ENCODE data around the gene WNT3. TPM values are rescaled to one million over a fixed set of nuclear protein-coding genes. Genes with fewer than 3 reads are reported as not detected.
A peak's percentile ranks its signal among the peaks of the same experiment; 100 is the strongest.

Gene WNT3
- total and polyA plus RNA-seq, 5 donors: 0.79 to 2.5 (median 1.0) TPM

GRCh38 chr17:46812624-46813318 lies 5.7 kb downstream of the WNT3 start:
- H3K27me3 ChIP-seq (ENCODE audit: control insufficient read depth, insufficient read depth): no peaks in the 10 kb centered on the region
- no peaks in the 10 kb centered on the region for H3K4me1 ChIP-seq (ENCODE audit: control insufficient read depth, insufficient read depth, low read length)
- ATAC-seq: no peak
- no peak for DNase-seq
- no peaks in the 10 kb centered on the region for H3K9me3 ChIP-seq (ENCODE audit: control insufficient read depth, low read length)
- intact Hi-C loops (cut with DNase I): no loop called here
- 69% methylated on average over 6 of the region's 6 CpGs for WGBS
- no peak overlapping the region for H3K4me3 ChIP-seq (ENCODE audit: low read length)
- H3K27ac ChIP-seq (ENCODE audit: low read length): no peak overlapping the region

- Histone ChIP-seq H3K4me3 (ENCODE audit: low read length) (no peak overlapping the region), H3K27ac (ENCODE audit: low read length) (no peak overlapping the region), H3K4me1 (ENCODE audit: control insufficient read depth, insufficient read depth, low read length) (no peaks in the 10 kb centered on the region), H3K27me3 (ENCODE audit: control insufficient read depth, insufficient read depth) (no peaks in the 10 kb centered on the region), H3K9me3 (ENCODE audit: control insufficient read depth, low read length) (no peaks in the 10 kb centered on the region)
- intact Hi-C loops (cut with DNase I): no loop called here
- DNase-seq: peak in 1 of 3 donors; percentile 10
- 43% methylated on average over 11 of the region's 11 CpGs for WGBS
- ATAC-seq: no peak
Observed at GRCh38 chr17:46811978-46812583, 6.4 kb downstream of the WNT3 start.

- ATAC-seq: no peak
- WGBS: 78% methylated on average over 10 of the region's 10 CpGs
- intact Hi-C loops (cut with DNase I): no loop called here
- Histone ChIP-seq H3K4me3 (ENCODE audit: low read length) (no peak overlapping the region), H3K4me1 (ENCODE audit: control insufficient read depth, insufficient read depth, low read length) (no peaks in the 10 kb centered on the region), H3K27ac (ENCODE audit: low read length) (no peak overlapping the region), H3K9me3 (ENCODE audit: control insufficient read depth, low read length) (no peaks in the 10 kb centered on the region), H3K27me3 (ENCODE audit: control insufficient read depth, insufficient read depth) (no peaks in the 10 kb centered on the region)
- DNase-seq: no peak
Observed at GRCh38 chr17:46810837-46811236, 7.7 kb downstream of the WNT3 start.

GRCh38 chr17:46809110-46809571 lies 9.4 kb downstream of the WNT3 start:
- Histone ChIP-seq H3K4me1 (ENCODE audit: control insufficient read depth, insufficient read depth, low read length) (no peaks in the 10 kb centered on the region), H3K4me3 (ENCODE audit: low read length) (no peak overlapping the region), H3K9me3 (ENCODE audit: control insufficient read depth, low read length) (no peaks in the 10 kb centered on the region), H3K27ac (ENCODE audit: low read length) (no peak overlapping the region), H3K27me3 (ENCODE audit: control insufficient read depth, insufficient read depth) (no peaks in the 10 kb centered on the region)
- intact Hi-C loops (cut with DNase I): no loop called here
- ATAC-seq: peak in 1 of 2 donors; percentile 18
- peak in 1 of 3 donors; percentile 9 for DNase-seq
- 74% methylated on average over 8 of the region's 8 CpGs for WGBS

- DNase-seq (no peak), ATAC-seq (no peak)
- 91% methylated on average over 6 of the region's 6 CpGs for WGBS
- Histone ChIP-seq H3K27ac (ENCODE audit: low read length) (no peak overlapping the region), H3K27me3 (ENCODE audit: control insufficient read depth, insufficient read depth) (no peaks in the 10 kb centered on the region), H3K4me3 (ENCODE audit: low read length) (no peak overlapping the region), H3K9me3 (ENCODE audit: control insufficient read depth, low read length) (no peaks in the 10 kb centered on the region), H3K4me1 (ENCODE audit: control insufficient read depth, insufficient read depth, low read length) (no peaks in the 10 kb centered on the region)
- intact Hi-C loops (cut with DNase I): no loop called here
Observed at GRCh38 chr17:46805771-46806170, 12.7 kb downstream of the WNT3 start.

- Histone ChIP-seq H3K4me3 (ENCODE audit: low read length) (no peak overlapping the region), H3K4me1 (ENCODE audit: control insufficient read depth, insufficient read depth, low read length) (no peaks in the 10 kb centered on the region), H3K9me3 (ENCODE audit: control insufficient read depth, low read length) (no peaks in the 10 kb centered on the region), H3K27ac (ENCODE audit: low read length) (no peak overlapping the region), H3K27me3 (ENCODE audit: control insufficient read depth, insufficient read depth) (no peaks in the 10 kb centered on the region)
- WGBS: 87% methylated on average over 5 of the region's 5 CpGs
- intact Hi-C loops (cut with DNase I): no loop called here
- DNase-seq (no peak), ATAC-seq (no peak)
Observed at GRCh38 chr17:46803544-46803943, 14.9 kb downstream of the WNT3 start.

GRCh38 chr17:46802800-46803199 lies 15.7 kb downstream of the WNT3 start:
- intact Hi-C loops (cut with DNase I): no loop called here
- DNase-seq: no peak
- 86% methylated on average over 7 of the region's 7 CpGs for WGBS
- no peak for ATAC-seq
- Histone ChIP-seq H3K27ac (ENCODE audit: low read length) (no peak overlapping the region), H3K27me3 (ENCODE audit: control insufficient read depth, insufficient read depth) (no peaks in the 10 kb centered on the region), H3K4me3 (ENCODE audit: low read length) (no peak overlapping the region), H3K4me1 (ENCODE audit: control insufficient read depth, insufficient read depth, low read length) (no peaks in the 10 kb centered on the region), H3K9me3 (ENCODE audit: control insufficient read depth, low read length) (no peaks in the 10 kb centered on the region)

- intact Hi-C loops (cut with DNase I): no loop called here
- H3K27me3 ChIP-seq (ENCODE audit: control insufficient read depth, insufficient read depth): no peaks in the 10 kb centered on the region
- no peak for ATAC-seq
- H3K27ac ChIP-seq (ENCODE audit: low read length): no peak overlapping the region
- WGBS: 97% methylated on average over 4 of the region's 4 CpGs
- no peaks in the 10 kb centered on the region for H3K9me3 ChIP-seq (ENCODE audit: control insufficient read depth, low read length)
- H3K4me1 ChIP-seq (ENCODE audit: control insufficient read depth, insufficient read depth, low read length): no peaks in the 10 kb centered on the region
- no peak overlapping the region for H3K4me3 ChIP-seq (ENCODE audit: low read length)
- DNase-seq: no peak
Observed at GRCh38 chr17:46800573-46800972, 17.9 kb downstream of the WNT3 start.

GRCh38 chr17:46796956-46797530 lies 21.4 kb downstream of the WNT3 start:
- no peaks in the 10 kb centered on the region for H3K27me3 ChIP-seq (ENCODE audit: control insufficient read depth, insufficient read depth)
- intact Hi-C loops (cut with DNase I): no loop called here
- no peak overlapping the region for H3K4me3 ChIP-seq (ENCODE audit: low read length)
- no peak overlapping the region for H3K27ac ChIP-seq (ENCODE audit: low read length)
- 65% methylated on average over 8 of the region's 8 CpGs for WGBS
- ATAC-seq (no peak), DNase-seq (no peak)
- H3K9me3 ChIP-seq (ENCODE audit: control insufficient read depth, low read length): no peaks in the 10 kb centered on the region
- H3K4me1 ChIP-seq (ENCODE audit: control insufficient read depth, insufficient read depth, low read length): no peaks in the 10 kb centered on the region

- H3K4me3 ChIP-seq (ENCODE audit: low read length): no peak overlapping the region
- no peaks in the 10 kb centered on the region for H3K9me3 ChIP-seq (ENCODE audit: control insufficient read depth, low read length)
- no peaks in the 10 kb centered on the region for H3K4me1 ChIP-seq (ENCODE audit: control insufficient read depth, insufficient read depth, low read length)
- no peaks in the 10 kb centered on the region for H3K27me3 ChIP-seq (ENCODE audit: control insufficient read depth, insufficient read depth)
- intact Hi-C loops (cut with DNase I): no loop called here
- no peak overlapping the region for H3K27ac ChIP-seq (ENCODE audit: low read length)
- ATAC-seq (no peak), DNase-seq (peak in 1 of 3 donors; percentile 18)
- WGBS: 69% methylated on average over 7 of the region's 7 CpGs
Observed at GRCh38 chr17:46796524-46796923, 22.0 kb downstream of the WNT3 start.

GRCh38 chr17:46796084-46796483 lies 22.4 kb downstream of the WNT3 start:
- no peaks in the 10 kb centered on the region for H3K9me3 ChIP-seq (ENCODE audit: control insufficient read depth, low read length)
- 52% methylated on average over 3 of the region's 3 CpGs for WGBS
- H3K4me1 ChIP-seq (ENCODE audit: control insufficient read depth, insufficient read depth, low read length): no peaks in the 10 kb centered on the region
- intact Hi-C loops (cut with DNase I): no loop called here
- DNase-seq: no peak
- H3K27me3 ChIP-seq (ENCODE audit: control insufficient read depth, insufficient read depth): no peaks in the 10 kb centered on the region
- no peak for ATAC-seq
- no peak overlapping the region for H3K27ac ChIP-seq (ENCODE audit: low read length)
- H3K4me3 ChIP-seq (ENCODE audit: low read length): no peak overlapping the region
